Ovary (tissue), 9 donors: Measurements from ENCODE around the gene ATRNL1. TPM values are rescaled to one million over a fixed set of nuclear protein-coding genes. Genes with fewer than 3 reads are reported as not detected.

Experiments used
- DNase-seq, 5 donors: peaks; one replicate each; pipeline ENCODE4 v3.0.0-alpha.2; 2019 to 2020
- H3K27ac ChIP-seq, 2 donors: fragments of 200-600 bp; one replicate each; pipeline versions ENCODE4 v1.5.1 to v1.8.0; 2019 to 2022
- H3K27me3 ChIP-seq: fragments of 200-600 bp; one replicate; pipeline ENCODE4 v1.8.0; 2022
- H3K36me3 ChIP-seq: fragments of 200-600 bp; sonication (generic); one replicate; pipeline ENCODE4 v1.5.1; 2019
- H3K4me1 ChIP-seq: one replicate; pipeline ENCODE4 v1.8.1; 2013; ENCODE audit warnings: mild to moderate bottlenecking, moderate library complexity; ENCODE audit not compliant: insufficient read depth
- H3K4me3 ChIP-seq: fragments of 200-600 bp; sonication (generic); one replicate; pipeline ENCODE4 v1.5.1; 2017
- H3K9me3 ChIP-seq, 2 donors: fragments of 200-600 bp in 1 of 2; sonication (generic) in 1 of 2; one replicate each; pipeline versions ENCODE4 v1.5.1 to v1.8.1; 2013 to 2019; ENCODE audit warnings: mild to moderate bottlenecking in 1 of 2, moderate library complexity in 1 of 2
- CTCF ChIP-seq, 3 donors: fragments of 450-650 bp in 2 of 3; fragments of 200-600 bp in 1 of 3; IDR thresholded peaks; one replicate each; pipeline versions ENCODE4 v1.5.1 to v1.8.0; 2016 to 2022; ENCODE audit warnings: antibody characterized with exemption in 3 of 3, mild to moderate bottlenecking in 1 of 3
- EP300 ChIP-seq: sonication (generic); formaldehyde crosslinking; IDR thresholded peaks from one replicate; pipeline ENCODE4 v1.6.1; 2017; ENCODE audit warnings: antibody characterized with exemption
- POLR2A ChIP-seq: fragments of 450-650 bp; IDR thresholded peaks from one replicate; pipeline ENCODE4 v1.6.1; 2017; ENCODE audit warnings: antibody characterized with exemption, mild to moderate bottlenecking, moderate library complexity
- WGBS, 3 donors: extraction: QIAGEN DNeasy Blood & Tissue Kit in 1 of 3; methylation state at CpG; one replicate each; pipeline versions ENCODE4 v1.1.5 to v1.1.7; 2013 to 2017; 5-methylcytosine and 5-hydroxymethylcytosine counted together
- intact Hi-C, 4 donors: fragments of 100-400 bp; cut with DNase I; formaldehyde crosslinking; loops; one replicate each; pipeline versions ENCODE4 v1.11.0 to v1.15.1; 2022 to 2023
- polyA plus RNA-seq, 2 donors: library from polyadenylated mRNA; stranded (reverse); fragments of 200-250 nt in 1 of 2; fragments of 350-450 nt in 1 of 2; fragmentation: Illumina TruSeq in 1 of 2; extraction: RNeasy Lipid Tissue Mini Kit (QIAGEN cat#74804) in 1 of 2; gene quantifications; one replicate each; pipeline ENCODE4 v1.2.3, GENCODE V29; 2013 to 2014
- total RNA-seq, 7 donors: library from RNA; depleted of rRNA in 2 of 7; stranded (reverse); fragments of >200 nt in 2 of 7; fragmentation: NEBNext Ultra II Directional in 3 of 7; extraction: Animal tissue kit (Norgen Biotek cat#: 25700) in 3 of 7; gene quantifications; one replicate each; pipeline versions ENCODE4 v1.1.0 to v1.2.4, GENCODE V29; 2016 to 2023
- donor health status: DM: no; HTN: no; CAD: no; lungs with moderate emphysema.
- donor health status: DM: no; HTN: no; CAD: no.
- donor health status: Bipolar disorder and iron deficiency.
- donor health status: DM: yes; HTN: yes; CAD: no.
- donor health status: DM: no; HTN: no; CAD: no.
- donor health status: DM: yes; HTN: yes; CAD: no.

ATRNL1 gene
- total and polyA plus RNA-seq, 9 donors = 8.1 to 119 (median 77.8) TPM

- DNase-seq = no peak
- no peaks in the 10 kb centered on the region for H3K4me1 ChIP-seq
- no peak overlapping the region for H3K4me3 ChIP-seq
- H3K27me3 ChIP-seq = no peaks in the 10 kb centered on the region
- intact Hi-C loops = no loop called here
- no peaks in the 10 kb centered on the region for H3K36me3 ChIP-seq
- TF ChIP-seq POLR2A = no peak
- TF ChIP-seq CTCF (IDR thresholded peaks at IDR 0.05) = no peak
- no peak for TF ChIP-seq EP300
- 90 to 92% (median 91%) methylated on average over 4 of the region's 4 CpGs for WGBS, 3 donors
- H3K9me3 ChIP-seq = no peaks in the 10 kb centered on the region
- H3K27ac ChIP-seq = no peak overlapping the region
These were observed 882.3 kb downstream of the ATRNL1 start for GRCh38 chr10:115975506-115975905.

- H3K27ac ChIP-seq = no peak overlapping the region
- intact Hi-C loops = no loop called here
- no peak overlapping the region for H3K4me3 ChIP-seq
- TF ChIP-seq CTCF (IDR thresholded peaks at IDR 0.05) (no peak), POLR2A (no peak), EP300 (no peak)
- no peaks in the 10 kb centered on the region for H3K36me3 ChIP-seq
- no peaks in the 10 kb centered on the region for H3K9me3 ChIP-seq
- no peak for DNase-seq
- H3K4me1 ChIP-seq = no peaks in the 10 kb centered on the region
- no peaks in the 10 kb centered on the region for H3K27me3 ChIP-seq
- 89 to 90% (median 90%) methylated on average over 5 of the region's 5 CpGs for WGBS, 3 donors
These were observed 883.2 kb downstream of the ATRNL1 start for GRCh38 chr10:115976342-115976741.

GRCh38 chr10:115977855-115978254, 884.7 kb downstream of the ATRNL1 start:
- Histone ChIP-seq H3K9me3 (no peaks in the 10 kb centered on the region), H3K36me3 (no peaks in the 10 kb centered on the region), H3K27me3 (no peaks in the 10 kb centered on the region), H3K4me3 (no peak overlapping the region), H3K4me1 (no peaks in the 10 kb centered on the region), H3K27ac (no peak overlapping the region)
- no peak for TF ChIP-seq EP300
- TF ChIP-seq POLR2A = no peak
- TF ChIP-seq CTCF (IDR thresholded peaks at IDR 0.05) = no peak
- WGBS, 3 donors = 77 to 85% (median 82%) methylated on average over 3 of the region's 3 CpGs
- DNase-seq = no peak
- intact Hi-C loops = no loop called here

DNA sequence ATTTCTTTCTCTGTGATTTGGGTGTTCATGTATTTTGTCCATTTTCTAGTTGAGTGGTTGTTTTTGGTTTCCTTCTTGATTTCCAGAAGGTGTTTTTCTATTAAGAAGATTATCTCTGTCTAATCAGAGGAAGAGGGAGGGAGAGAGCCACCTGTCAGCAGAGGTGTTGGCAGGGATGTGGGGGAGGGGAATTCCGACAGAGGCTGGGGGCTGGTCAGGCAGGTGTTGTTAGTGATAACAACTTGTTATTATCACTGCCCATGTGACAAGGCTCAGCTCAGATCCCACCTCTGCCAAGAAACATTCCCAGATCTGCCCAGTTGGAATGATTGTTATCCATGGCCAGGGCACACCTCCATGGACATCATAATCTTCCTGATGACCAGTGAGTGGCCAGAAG, 886.4 kb downstream of the ATRNL1 start:
- intact Hi-C loops = no loop called here
- 82 to 84% (median 83%) methylated on average over 1 of the region's 1 CpG for WGBS, 3 donors

More for the DNA sequence above, 886.4 kb downstream of the ATRNL1 start:
- H3K27ac ChIP-seq = no peak overlapping the region
- H3K36me3 ChIP-seq = no peaks in the 10 kb centered on the region
- no peak overlapping the region for H3K4me3 ChIP-seq
- H3K27me3 ChIP-seq = no peaks in the 10 kb centered on the region
- no peak for DNase-seq
- TF ChIP-seq EP300 = no peak
- TF ChIP-seq POLR2A = no peak
- no peak for TF ChIP-seq CTCF (IDR thresholded peaks at IDR 0.05)
- no peaks in the 10 kb centered on the region for H3K9me3 ChIP-seq
- H3K4me1 ChIP-seq = no peaks in the 10 kb centered on the region
